Naive B cell (primary cell): ENCODE data around the gene TBC1D28. TPM values are rescaled to one million over a fixed set of nuclear protein-coding genes. Genes with fewer than 3 reads are reported as not detected.
"Not testable (repeated sequence)": the region's sequence is repeated elsewhere in the genome, so short reads cannot be mapped to it uniquely, and the experiment has no call there.

Experiments used
- ATAC-seq, 2 donors: fragments of 150-1000 bp; cut with Tn5 transposase; 2 replicates each; pipeline ENCODE4 v1.10.0; 2021; ENCODE audit warnings: low read depth in 2 of 2, mild to moderate bottlenecking in 2 of 2, moderate library complexity in 2 of 2
- DNase-seq: peaks from one replicate; pipeline ENCODE4 v3.0.0; 2022
- H3K27ac Mint-ChIP-seq, 6 donors: one replicate each; pipeline ENCODE4 v1.8.0; 2020 to 2022; ENCODE audit warnings: mild to moderate bottlenecking in 6 of 6, mixed read lengths in 6 of 6, moderate library complexity in 5 of 6, inconsistent platforms in 2 of 6
- H3K27me3 Mint-ChIP-seq, 3 donors: one replicate each; pipeline ENCODE4 v1.8.0; 2021 to 2022; ENCODE audit warnings: mixed read lengths in 3 of 3, mild to moderate bottlenecking in 1 of 3
- H3K36me3 Mint-ChIP-seq, 2 donors: one replicate each; pipeline ENCODE4 v1.8.0; 2020 to 2022; ENCODE audit warnings: mixed read lengths in 2 of 2, inconsistent platforms in 1 of 2, mild to moderate bottlenecking in 1 of 2
- H3K4me1 Mint-ChIP-seq, 3 donors: one replicate each; pipeline ENCODE4 v1.8.0; 2020 to 2022; ENCODE audit warnings: mixed read lengths in 3 of 3, inconsistent platforms in 1 of 3, mild to moderate bottlenecking in 1 of 3, moderate library complexity in 1 of 3
- H3K4me3 Mint-ChIP-seq, 8 donors: one replicate each; pipeline ENCODE4 v1.8.0; 2020 to 2022; ENCODE audit warnings: mild to moderate bottlenecking in 8 of 8, mixed read lengths in 8 of 8, moderate library complexity in 8 of 8, inconsistent platforms in 2 of 8
- H3K9me3 Mint-ChIP-seq, 7 donors: one replicate each; pipeline ENCODE4 v1.8.0; 2020 to 2022; ENCODE audit warnings: mixed read lengths in 7 of 7, mild to moderate bottlenecking in 5 of 7, inconsistent platforms in 2 of 7, moderate library complexity in 1 of 7
- polyA plus RNA-seq, 6 donors: library from polyadenylated mRNA; unstranded; fragments of 300-500 nt; fragmentation: Illumina TruSeq; gene quantifications; one replicate each; pipeline ENCODE4 v1.2.3, GENCODE V29; 2021; ENCODE audit warnings: low read depth in 6 of 6

The TBC1D28 gene
- polyA plus RNA-seq, 6 donors from 2014 or later = not detected

GRCh38 chr17:18636237-18636636, 8.0 kb downstream of the TBC1D28 start:
- H3K27me3 Mint-ChIP-seq = peaks cover 15 to 26% (median 17%) of the 10 kb centered on the region in 3 donors
- DNase-seq, H3K4me1 Mint-ChIP-seq, ATAC-seq, H3K9me3 Mint-ChIP-seq, H3K27ac Mint-ChIP-seq, H3K36me3 Mint-ChIP-seq, H3K4me3 Mint-ChIP-seq: not testable (repeated sequence)

- not testable (repeated sequence) for ATAC-seq, H3K4me3 Mint-ChIP-seq
- H3K27me3 Mint-ChIP-seq = peaks cover 15 to 26% (median 17%) of the 10 kb centered on the region in 3 donors
Measured at GRCh38 chr17:18635773-18636172, 8.4 kb downstream of the TBC1D28 start.

GRCh38 chr17:18634550-18635263, 9.5 kb downstream of the TBC1D28 start:
- DNase-seq, H3K36me3 Mint-ChIP-seq, H3K27ac Mint-ChIP-seq, H3K4me1 Mint-ChIP-seq, H3K9me3 Mint-ChIP-seq: not testable (repeated sequence)
- peak in 1 of 2 donors; percentile 14 for ATAC-seq
- Mint-ChIP-seq H3K27me3 (peaks cover 15 to 26% (median 17%) of the 10 kb centered on the region in 3 donors), H3K4me3 (peak overlapping the region in 4 of 8 donors; percentile 51 to 80 (median 70))

More at GRCh38 chr17:18635773-18636172, 8.4 kb downstream of the TBC1D28 start:
- not testable (repeated sequence) for H3K9me3 Mint-ChIP-seq, H3K4me1 Mint-ChIP-seq, DNase-seq, H3K36me3 Mint-ChIP-seq
- peak overlapping the region in 1 of 6 donors; percentile 43 for H3K27ac Mint-ChIP-seq

GRCh38 chr17:18626152-18626870, 17.9 kb downstream of the TBC1D28 start:
- ATAC-seq = no peak
- Mint-ChIP-seq H3K9me3 (peaks cover 0 to 2% (median 0%) of the 10 kb centered on the region in 7 donors), H3K4me3 (peak overlapping the region in 5 of 8 donors; percentile 61 to 92 (median 79))

GRCh38 chr17:18625509-18626104, 18.6 kb downstream of the TBC1D28 start:
- not testable (repeated sequence) for H3K36me3 Mint-ChIP-seq, H3K9me3 Mint-ChIP-seq
- DNase-seq (peak; percentile 88), ATAC-seq (peak; percentile 92 to 95)
- Mint-ChIP-seq H3K4me3 (peak overlapping the region; percentile 52 to 92 (median 81)), H3K27ac (peak overlapping the region; percentile 57 to 95 (median 89)), H3K4me1 (peaks cover 4 to 15% (median 9%) of the 10 kb centered on the region in 3 donors), H3K27me3 (peaks cover 9 to 17% (median 11%) of the 10 kb centered on the region in 3 donors)

More at GRCh38 chr17:18626152-18626870, 17.9 kb downstream of the TBC1D28 start:
- peak overlapping the region in 1 of 6 donors; percentile 22 for H3K27ac Mint-ChIP-seq
- peaks cover 9 to 17% (median 11%) of the 10 kb centered on the region in 3 donors for H3K27me3 Mint-ChIP-seq
- no peaks in the 10 kb centered on the region for H3K36me3 Mint-ChIP-seq
- peaks cover 4 to 15% (median 9%) of the 10 kb centered on the region in 3 donors for H3K4me1 Mint-ChIP-seq
- DNase-seq = no peak

GRCh38 chr17:18624862-18625501, 19.2 kb downstream of the TBC1D28 start:
- H3K4me3 Mint-ChIP-seq = peak overlapping the region; percentile 52 to 92 (median 81)
- H3K36me3 Mint-ChIP-seq, DNase-seq, H3K9me3 Mint-ChIP-seq: not testable (repeated sequence)
- H3K4me1 Mint-ChIP-seq = peaks cover 4 to 15% (median 9%) of the 10 kb centered on the region in 3 donors
- peak in 1 of 2 donors; percentile 13 for ATAC-seq
- H3K27me3 Mint-ChIP-seq = peaks cover 9 to 17% (median 11%) of the 10 kb centered on the region in 3 donors
- peak overlapping the region; percentile 57 to 95 (median 89) for H3K27ac Mint-ChIP-seq

GRCh38 chr17:18617613-18618012, 26.6 kb downstream of the TBC1D28 start:
- not testable (repeated sequence) for H3K9me3 Mint-ChIP-seq, H3K4me1 Mint-ChIP-seq, H3K36me3 Mint-ChIP-seq, H3K4me3 Mint-ChIP-seq, DNase-seq, ATAC-seq, H3K27me3 Mint-ChIP-seq
- H3K27ac Mint-ChIP-seq = peak overlapping the region in 1 of 6 donors; percentile 47

- ATAC-seq = not testable (repeated sequence)
Measured at GRCh38 chr17:18613016-18613415, 31.2 kb downstream of the TBC1D28 start.

GRCh38 chr17:18593138-18593537, 51.1 kb downstream of the TBC1D28 start:
- not testable (repeated sequence) for DNase-seq, ATAC-seq, H3K36me3 Mint-ChIP-seq, H3K4me1 Mint-ChIP-seq, H3K27ac Mint-ChIP-seq, H3K9me3 Mint-ChIP-seq, H3K27me3 Mint-ChIP-seq, H3K4me3 Mint-ChIP-seq

More at GRCh38 chr17:18613016-18613415, 31.2 kb downstream of the TBC1D28 start:
- not testable (repeated sequence) for H3K4me1 Mint-ChIP-seq, H3K4me3 Mint-ChIP-seq, H3K27ac Mint-ChIP-seq, H3K9me3 Mint-ChIP-seq, H3K36me3 Mint-ChIP-seq, DNase-seq
- peaks cover 7 to 13% (median 13%) of the 10 kb centered on the region in 3 donors for H3K27me3 Mint-ChIP-seq

Other genes with a start within 250 kb of the TBC1D28 start
- not detected for gene LGALS9C, start 167.6 kb downstream of the TBC1D28 start, polyA plus RNA-seq
- 1 to 10 TPM in 5 of 6 donors, under 1 TPM in 1; 0.64 to 3.6 (median 2.2) TPM for gene FOXO3B, start 37.9 kb upstream of the TBC1D28 start, polyA plus RNA-seq
- not detected for gene FBXW10, start 99.7 kb upstream of the TBC1D28 start, polyA plus RNA-seq
- gene TVP23B, start 136.8 kb upstream of the TBC1D28 start, polyA plus RNA-seq = 10 to 100 TPM; 41.0 to 66.7 (median 49.1) TPM
- 10 to 100 TPM; 40.1 to 53.3 (median 46.1) TPM for gene PRPSAP2, start 213.7 kb upstream of the TBC1D28 start, polyA plus RNA-seq